DMS53 treated with DMSO at 0.1 percent for 48 hours (cell line): ENCODE results near the gene GSK3B.
"Not testable (repeated sequence)": the region's sequence is repeated elsewhere in the genome, so short reads cannot be mapped to it uniquely, and the experiment has no call there.

Experiments used
- DNase-seq: peaks from one replicate; lab custom pipeline; 2025; ENCODE audit not compliant: unreplicated experiment; lab: John Stamatoyannopoulos, UW

The GSK3B gene

DNA sequence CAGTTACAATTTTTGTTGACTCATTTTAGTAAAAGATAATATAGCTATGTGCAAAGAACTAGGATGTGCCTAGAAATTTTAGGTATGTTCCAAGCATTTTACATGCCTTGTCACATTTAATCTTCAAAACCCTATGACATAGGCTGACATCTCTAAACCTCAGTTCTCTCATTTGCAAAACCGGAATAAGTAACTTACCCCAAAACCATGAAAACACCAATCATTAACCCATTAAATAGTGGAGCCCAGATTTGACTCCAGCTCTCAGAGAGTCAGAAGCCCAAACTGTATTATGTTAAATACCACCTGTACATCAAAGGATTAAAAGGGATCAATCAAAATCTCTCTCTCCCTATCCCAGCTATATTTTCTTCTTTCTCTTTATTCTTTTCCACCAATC lies 36.6 kb downstream of the GSK3B start:
- no peak for DNase-seq

DNA sequence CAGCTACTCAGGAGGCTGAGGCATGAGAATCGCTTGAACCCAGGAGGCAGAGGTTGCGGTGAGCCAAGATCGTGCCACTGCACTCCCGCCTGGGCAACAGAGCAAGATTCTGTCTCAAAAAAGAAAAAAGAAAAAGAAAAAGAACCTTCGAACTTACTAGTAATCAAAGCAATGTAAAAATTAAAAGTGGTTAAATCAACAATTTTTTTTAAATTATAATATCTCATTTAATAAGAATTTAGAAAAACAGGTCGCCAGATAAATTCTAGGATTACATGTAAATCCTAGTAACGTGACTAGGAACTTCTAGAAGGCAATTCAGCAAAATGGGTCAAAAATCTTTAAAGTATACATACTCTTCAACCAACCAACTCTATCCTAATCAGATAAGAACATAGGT lies 37.2 kb downstream of the GSK3B start:
- DNase-seq: no peak

DNA sequence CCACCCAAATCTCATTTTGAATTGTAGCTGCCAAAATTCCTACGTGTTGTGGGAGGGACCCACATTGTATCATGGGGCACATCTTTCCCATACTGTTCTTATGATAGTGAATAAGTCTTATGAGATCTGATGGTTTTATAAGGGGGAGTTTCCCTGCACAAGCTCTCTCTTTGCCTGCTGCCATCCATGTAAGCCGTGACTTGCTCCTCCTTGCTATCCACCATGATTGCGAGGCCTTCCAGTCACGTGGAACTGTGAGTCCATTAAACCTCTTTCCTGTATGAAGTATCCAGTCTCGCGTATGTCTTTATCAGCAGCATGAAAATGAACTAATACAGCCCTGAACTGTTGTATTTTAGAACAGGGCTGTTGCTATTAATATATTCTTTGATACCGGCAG lies 40.6 kb downstream of the GSK3B start:
- not testable (repeated sequence) for DNase-seq

DNA sequence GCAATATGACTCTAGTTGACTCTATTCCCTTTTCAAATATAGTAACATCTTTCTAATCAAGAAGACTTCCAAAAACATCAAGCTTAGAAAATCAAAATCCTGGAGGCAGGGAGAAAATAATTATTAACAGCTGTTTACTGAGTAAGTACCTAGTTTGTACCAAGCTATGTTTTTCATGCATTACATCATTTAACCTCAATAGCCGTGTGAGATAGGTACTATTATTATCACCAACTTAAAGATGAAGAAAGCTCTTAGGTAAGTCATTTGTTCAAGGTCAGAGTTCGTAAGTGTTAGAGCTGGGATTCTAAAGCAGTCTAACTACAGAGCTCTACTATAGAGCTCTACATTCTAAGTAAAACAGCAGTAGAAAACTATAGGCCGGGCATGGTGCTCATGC lies 41.6 kb downstream of the GSK3B start:
- DNase-seq: no peak

DNA sequence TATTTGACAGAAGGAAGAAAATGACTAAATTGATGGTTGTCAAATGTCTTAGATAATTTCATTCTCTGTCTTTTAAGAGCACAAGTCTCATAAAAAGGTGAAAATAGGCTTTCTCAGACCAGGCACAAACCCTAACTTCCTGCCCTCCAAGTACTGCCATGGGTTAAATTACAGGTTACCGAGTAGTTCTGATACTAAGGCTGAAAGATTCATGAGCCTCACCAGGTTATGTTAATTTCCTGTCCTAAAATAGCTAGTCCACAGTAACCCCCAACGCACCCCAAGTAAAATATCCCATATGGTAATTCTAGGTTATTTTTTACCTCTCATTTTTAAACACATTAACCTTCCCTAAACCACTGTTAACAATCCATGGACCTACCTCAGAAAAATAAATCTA lies 42.0 kb downstream of the GSK3B start:
- no peak for DNase-seq

DNA sequence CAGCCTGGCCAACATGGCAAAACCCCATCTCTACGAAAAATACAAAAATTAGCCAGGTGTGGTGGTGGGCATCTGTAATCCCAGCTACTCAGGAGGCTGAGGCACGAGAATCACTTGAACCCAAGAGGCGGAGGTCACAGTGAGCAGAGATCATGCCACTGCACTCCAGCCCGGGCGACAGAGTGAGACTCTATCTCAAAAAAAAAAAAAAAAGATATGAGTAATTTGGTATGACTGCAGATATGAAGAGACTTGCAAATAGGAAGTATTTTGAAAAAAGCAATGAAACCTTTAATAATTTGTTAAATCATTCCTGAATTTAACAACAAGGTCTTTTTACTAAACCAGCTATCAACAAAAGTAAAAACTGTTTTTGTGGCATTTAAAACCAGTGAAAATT lies 42.7 kb downstream of the GSK3B start:
- not testable (repeated sequence) for DNase-seq

DNA sequence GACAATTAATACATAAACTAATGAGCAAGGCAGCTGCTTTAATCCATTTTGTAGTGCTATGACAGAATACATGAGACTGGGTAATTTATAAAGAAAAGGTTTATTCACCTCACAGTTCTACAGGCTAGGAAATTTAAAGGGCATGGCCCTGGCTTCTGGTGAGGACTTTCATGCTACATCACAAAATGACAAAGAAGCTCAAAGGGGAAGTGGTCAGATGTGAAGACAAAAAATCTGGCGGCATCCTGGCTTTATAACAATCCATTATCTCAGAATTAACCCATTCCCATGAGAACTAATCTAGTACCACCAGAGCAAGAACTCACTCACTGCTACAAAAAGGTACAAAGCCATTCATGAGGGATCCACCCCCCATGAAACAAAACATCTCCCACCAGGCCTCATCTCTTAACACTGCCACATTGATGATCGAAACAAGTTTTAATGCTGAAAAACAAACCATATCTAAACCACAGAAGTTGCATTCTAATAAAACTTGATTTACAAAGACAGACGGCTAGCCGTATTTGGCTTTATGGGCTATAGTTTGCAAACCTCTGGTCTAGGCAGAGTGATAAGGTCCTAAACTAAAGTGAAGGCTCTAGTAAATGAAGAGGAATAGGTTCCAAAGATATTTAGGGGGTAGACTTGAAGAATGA lies 44.2 kb downstream of the GSK3B start:
- no peak for DNase-seq

DNA sequence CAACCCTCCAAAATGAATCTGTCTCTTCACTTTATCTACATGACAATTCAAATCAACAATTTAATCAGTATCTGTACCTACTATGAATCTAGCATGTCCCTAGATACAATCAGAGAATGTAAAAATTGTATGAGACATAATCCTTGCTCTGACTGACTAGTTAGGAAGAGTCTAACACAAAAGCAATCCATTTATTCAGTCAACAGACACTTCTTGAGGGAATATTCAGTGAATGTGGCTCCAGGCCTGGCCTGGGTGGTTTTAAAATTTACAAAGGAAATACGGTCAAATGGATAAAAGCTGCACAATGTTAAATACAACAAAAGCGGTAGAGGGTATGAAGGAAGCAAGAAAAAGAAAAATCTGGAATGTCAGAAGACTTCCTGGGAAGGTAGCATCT lies 45.2 kb downstream of the GSK3B start:
- no peak for DNase-seq

DNA sequence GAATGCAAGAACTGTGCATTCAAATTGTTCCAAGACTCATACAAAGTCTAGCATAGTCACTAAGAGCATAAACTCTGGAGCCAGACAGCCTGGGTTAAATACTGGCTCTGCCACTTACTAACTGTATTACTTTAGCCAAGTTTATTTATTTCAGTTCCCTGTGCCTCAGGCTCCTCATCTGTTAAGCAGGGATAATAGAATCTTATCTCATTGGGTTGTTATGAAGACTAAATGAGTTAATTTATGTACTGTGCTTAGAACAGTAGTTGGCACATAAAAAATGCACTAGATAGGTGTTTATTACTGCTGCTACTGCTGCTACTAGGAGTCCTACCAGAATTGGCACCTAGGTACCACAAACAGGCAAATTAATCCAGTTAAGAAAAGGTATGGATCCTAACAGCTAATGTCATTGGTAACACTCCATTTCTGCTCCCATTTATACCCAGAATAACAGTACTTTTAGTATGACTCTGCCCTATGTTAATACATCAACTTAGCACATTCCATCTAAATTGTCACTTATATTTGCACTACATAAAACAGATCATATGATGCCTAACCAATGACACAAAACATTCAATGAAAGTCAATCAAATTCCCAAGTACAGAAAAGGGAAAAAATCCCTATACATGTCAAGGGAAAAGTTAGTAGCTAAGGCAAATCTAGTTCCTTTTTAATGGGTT lies 45.7 kb downstream of the GSK3B start:
- no peak for DNase-seq

DNA sequence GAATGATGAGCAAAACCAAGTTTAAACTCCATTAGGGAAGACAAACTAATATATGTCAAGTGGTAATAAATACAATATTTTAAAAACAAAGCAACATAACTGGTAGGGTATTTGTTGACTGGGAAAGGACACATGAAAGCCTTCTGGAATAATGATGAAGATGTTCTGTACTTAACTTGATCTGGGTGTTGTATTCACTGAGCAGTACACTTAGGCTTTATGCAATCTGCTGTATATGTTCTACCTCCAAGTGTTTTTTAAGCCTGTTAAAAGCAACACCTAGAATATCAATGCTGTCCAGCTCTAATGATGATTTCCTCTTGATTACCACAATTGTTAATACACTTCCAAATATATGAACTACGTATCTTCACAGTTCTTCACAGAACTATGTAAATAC lies 46.6 kb downstream of the GSK3B start:
- no peak for DNase-seq

DNA sequence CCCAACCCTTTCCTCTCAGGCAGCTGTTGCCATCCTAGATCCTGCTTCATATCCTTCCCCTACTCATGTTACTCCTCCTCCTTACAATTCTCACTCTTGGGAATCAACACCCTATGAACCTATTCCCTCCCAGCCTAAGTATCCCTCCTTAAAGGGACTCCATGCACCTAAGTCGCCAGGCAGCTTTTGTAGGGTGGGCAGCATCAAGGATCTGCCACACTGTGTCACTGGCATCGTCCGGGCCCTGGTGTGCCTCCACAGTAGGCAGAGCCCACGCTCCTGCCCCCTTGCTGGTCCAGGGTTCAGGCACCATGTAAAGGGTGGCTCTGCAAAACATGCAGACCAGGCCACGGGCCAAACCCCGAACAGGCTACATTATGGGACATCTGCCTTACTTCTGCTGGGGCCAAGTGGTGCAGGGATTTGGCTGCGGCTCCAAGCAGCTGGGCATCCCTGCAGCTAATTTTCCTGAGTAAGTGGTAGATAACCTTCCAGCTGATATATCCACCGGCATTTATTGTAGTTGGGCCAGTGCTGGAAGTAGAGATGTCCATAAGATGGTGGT lies 53.4 kb downstream of the GSK3B start:
- no peak for DNase-seq

DNA sequence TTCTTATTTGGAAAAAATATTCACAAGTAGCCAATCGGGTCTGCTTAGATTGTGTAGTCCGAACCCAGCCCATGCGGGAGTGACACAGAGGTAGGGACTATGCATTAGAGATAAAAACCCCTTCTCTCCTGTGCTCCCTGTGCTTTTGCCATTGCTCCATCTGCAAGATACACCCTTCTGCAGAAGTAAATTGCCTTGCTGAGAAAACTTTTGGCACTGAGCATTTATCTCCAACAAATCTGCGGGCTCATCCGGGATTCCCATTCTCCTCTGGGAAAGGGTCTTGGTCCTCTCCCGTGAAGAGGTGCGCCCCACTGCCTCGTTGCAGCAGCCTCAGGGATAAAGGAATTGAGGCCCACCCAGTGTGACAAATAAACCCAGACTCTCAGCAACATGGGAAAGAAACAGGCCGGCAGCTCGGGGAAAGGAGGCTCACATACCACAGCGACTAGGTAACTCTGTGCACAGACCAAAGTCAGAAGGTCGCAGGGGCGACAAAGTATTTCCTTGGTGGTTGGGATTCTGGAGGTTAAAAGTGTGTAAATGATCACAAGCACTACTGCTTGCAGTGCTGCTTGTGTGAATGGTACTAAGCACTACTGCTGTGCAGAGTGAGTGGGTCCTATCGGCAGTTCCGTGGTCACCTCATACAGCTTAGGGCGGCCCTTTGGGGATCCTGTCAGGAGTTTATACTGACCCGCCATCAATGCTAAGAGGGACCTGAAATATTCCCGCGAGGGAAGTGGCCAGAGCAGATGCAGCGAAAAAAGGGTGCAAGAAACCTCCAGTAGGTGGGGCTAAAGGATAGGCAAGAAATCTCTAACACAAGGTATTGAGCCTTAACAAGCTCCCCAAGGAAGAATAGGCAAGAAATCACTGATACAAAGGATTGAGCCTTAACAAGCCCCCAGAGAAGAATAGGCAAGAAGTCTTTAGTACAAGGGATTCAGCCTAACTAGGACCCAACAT lies 54.3 kb downstream of the GSK3B start:
- DNase-seq: no peak

DNA sequence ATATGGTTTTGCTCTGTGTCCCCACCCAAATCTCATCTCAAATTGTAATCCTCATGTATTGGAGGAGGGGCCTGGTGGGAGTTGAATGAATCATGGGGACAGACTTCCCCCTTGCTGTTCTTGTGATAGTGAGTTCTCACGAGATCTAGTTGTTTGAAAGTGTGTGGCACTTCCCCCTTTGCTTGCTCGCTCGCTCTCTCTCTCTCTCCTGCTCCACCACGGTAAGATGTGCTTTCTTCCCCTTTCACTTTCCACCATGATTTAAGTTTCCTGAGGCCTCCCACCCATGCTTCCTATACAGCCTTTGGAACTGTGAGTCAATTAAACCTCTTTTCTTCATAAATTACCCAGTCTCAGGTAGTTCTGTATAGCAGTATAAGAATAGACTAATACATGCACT lies 60.7 kb downstream of the GSK3B start:
- no peak for DNase-seq

DNA sequence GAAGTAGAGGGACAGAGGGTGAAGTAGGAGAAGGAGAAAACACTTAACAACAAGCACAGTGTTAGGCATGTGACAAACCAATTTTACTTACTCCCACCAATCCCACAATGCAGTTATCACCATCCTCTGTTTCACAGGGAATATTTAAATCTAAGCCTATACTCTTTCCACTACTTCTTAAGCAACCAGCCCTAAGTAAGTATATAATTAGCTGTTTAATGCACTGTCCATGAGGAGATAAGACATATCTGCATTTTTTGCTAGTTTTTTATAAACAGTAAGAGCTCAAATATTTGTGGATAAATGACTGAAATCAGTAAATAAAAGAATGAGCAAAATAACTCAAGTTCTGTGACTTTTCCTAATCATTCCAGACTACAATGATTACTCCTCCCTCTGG lies 62.7 kb downstream of the GSK3B start:
- no peak for DNase-seq

DNA sequence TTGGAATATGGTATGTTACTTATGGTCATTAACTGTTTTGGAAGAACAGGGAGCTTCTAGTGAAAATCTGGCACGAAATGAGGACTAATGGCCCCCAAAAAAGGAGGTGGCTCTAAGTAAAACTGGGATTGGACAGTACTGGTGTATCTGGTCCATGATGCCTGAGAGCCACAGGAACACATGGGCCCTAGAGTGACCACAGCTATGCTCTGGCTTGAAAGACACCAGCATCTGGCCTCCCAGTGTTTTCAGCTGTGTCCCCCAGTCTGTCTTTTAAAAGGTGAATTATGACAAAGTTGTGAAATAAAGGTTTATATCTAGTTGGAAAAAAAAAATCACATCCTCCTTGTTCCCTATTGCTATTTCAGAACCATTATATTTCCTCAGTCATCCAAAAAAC lies 64.5 kb downstream of the GSK3B start:
- DNase-seq: no peak

DNA sequence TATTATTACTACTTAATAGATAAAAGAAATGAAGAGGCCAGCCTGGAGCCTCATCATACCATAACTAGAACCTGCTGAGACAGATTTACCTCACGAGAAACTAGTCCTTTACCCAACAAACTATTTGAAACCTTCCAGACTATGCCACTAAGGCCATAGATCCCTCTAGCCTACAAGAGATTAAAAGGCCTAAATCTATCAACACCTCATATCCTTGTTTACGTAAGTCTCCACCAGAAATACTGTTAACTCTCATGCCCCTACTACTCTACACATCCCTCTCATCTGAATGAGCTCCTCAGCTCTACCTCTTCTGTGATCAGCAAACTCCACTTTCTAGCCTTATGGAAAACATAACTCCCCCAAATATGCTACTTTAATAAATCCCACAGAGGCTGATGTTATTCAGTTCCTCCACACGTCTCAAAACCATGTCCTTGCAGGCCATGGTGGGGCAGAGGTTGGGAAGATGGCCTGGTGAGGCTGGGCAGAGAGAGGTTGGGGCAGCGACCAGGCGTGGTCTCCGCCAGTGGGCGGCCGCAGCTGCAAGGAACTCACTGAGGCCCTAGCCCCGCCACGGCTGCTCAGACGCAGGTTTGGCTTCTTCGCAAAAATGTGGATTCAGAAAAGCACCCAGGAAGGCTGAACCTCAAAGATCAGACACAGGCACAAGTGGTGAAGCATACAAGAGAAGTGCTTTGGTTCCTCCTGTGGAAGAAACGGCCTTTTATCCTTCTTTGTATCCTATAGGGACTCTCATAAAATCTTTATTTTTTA lies 65.8 kb downstream of the GSK3B start:
- no peak for DNase-seq

DNA sequence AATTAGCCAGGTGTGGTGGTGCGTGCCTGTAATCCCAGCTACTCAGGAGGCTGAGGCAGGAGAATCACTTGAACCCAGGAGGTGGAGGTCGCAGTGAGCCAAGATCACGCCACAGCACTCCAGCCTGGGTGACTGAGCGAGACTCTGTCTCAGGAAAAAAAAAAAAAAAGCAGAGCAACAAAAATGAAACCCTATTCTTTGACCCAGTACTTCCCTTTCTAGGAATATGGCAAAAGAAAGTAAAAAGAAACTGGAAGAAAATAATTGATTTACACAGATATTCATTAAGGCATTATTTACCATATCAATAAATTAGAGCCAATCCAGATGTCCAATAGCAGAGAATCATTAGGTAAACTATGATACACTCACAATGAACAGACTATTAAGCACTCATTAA lies 67.0 kb downstream of the GSK3B start:
- no peak for DNase-seq

DNA sequence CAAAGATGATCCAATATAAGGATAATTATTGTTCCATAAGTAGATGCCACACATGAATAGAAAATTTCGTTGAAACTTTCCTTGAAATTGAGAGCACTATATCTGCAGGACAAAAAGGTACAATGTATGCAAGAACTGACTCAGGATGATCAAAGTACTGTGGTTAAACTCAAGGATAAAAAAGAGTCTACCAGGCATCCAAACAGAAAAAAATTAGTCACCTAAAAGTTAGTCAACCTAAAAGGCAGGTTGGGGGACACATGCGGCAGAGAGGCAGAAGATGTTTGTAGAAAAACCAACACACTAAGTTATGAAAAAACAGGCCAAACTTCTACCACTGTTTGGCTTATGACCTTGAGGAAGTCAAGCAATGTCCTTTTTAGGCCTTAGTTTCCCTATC lies 68.7 kb downstream of the GSK3B start:
- DNase-seq: no peak

DNA sequence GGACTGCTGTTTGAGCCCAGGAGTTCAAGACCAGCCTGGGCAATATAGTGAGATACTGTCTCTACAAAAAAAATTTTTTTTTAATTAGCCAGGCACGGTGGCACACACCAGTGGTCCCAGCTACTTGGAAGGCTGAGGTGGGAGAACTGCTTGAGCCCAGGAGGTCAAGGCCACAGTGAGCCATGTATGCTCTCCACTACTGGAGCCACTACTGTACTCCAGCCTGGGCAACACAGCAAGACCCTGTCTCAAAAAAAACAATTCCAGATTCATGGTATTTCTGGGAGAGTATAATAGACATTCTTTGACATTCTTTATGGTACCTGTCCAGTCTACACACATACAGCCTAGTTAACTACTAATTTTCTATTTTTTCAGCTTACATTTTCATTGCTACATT lies 70.1 kb downstream of the GSK3B start:
- DNase-seq: no peak

DNA sequence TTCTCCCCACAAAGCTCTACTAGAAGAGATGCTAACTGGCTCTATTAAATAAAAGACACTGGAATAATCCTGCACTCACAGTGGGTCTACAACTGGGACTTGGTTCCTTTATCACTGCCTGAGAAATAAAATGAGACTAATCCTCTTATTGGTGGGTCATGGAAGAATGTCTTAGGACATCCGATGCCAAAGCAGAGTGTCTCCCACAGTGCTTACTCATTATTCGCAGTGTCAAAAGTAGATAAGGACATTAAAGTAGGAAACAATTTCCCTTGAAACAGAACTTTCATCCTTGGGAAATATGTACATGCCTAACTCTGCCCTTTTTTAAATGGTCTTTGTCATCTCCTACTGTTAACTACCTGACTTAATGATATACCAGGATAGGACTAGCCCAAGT lies 71.5 kb downstream of the GSK3B start:
- no peak for DNase-seq

DNA sequence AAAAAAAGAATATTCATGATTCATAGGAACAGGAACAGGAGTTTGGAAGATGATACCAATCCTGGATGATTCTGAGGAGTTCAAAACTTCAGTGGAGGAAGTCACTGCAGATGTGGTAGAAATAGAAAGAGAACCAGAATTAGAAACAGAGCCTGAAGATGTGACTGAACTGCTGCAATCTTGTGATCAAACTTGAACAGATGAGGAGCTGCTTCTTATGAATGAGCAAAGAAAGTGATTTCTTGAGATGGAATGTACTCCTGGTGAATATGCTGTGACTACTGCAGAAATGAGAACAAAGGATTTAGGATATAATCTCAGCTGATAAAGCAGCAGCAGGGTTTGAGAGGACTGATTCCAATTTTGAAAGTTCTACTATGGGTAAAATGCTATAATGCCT lies 72.7 kb downstream of the GSK3B start:
- no peak for DNase-seq
